GM19099 (cell line): ENCODE data around the gene HAUS7.

ENCODE experiments used
- POLR2A ChIP-seq: IDR thresholded peaks from 3 replicates; pipeline ENCODE4 v1.6.1; 2011; ENCODE audit warnings: low read depth; ENCODE audit not compliant: insufficient read length; ENCODE audit errors: extremely low read depth

HAUS7 gene

GRCh38 chrX:153443476-153444332, 26.7 kb downstream of the HAUS7 start:
- no peak for TF ChIP-seq POLR2A

GRCh38 chrX:153442463-153442862, 27.9 kb downstream of the HAUS7 start:
- no peak for TF ChIP-seq POLR2A

GRCh38 chrX:153441981-153442380, 28.4 kb downstream of the HAUS7 start:
- no peak for TF ChIP-seq POLR2A

- TF ChIP-seq POLR2A, result no peak
Observed at GRCh38 chrX:153441296-153441695, 29.1 kb downstream of the HAUS7 start.

- TF ChIP-seq POLR2A, result no peak
Observed at GRCh38 chrX:153440556-153441135, 29.7 kb downstream of the HAUS7 start.

GRCh38 chrX:153439977-153440376, 30.4 kb downstream of the HAUS7 start:
- no peak for TF ChIP-seq POLR2A

- no peak for TF ChIP-seq POLR2A
Observed at GRCh38 chrX:153438532-153438931, 31.8 kb downstream of the HAUS7 start.

- no peak for TF ChIP-seq POLR2A
Observed at GRCh38 chrX:153435845-153436244, 34.5 kb downstream of the HAUS7 start.

GRCh38 chrX:153434801-153435200, 35.6 kb downstream of the HAUS7 start:
- no peak for TF ChIP-seq POLR2A

- no peak for TF ChIP-seq POLR2A
Observed at GRCh38 chrX:153433781-153434285, 36.5 kb downstream of the HAUS7 start.

GRCh38 chrX:153433161-153433680, 37.2 kb downstream of the HAUS7 start:
- no peak for TF ChIP-seq POLR2A

GRCh38 chrX:153430796-153431195, 39.6 kb downstream of the HAUS7 start:
- TF ChIP-seq POLR2A, result no peak

- TF ChIP-seq POLR2A, result no peak
Observed at GRCh38 chrX:153426204-153426603, 44.2 kb downstream of the HAUS7 start.

GRCh38 chrX:153423652-153424051, 46.7 kb downstream of the HAUS7 start:
- no peak for TF ChIP-seq POLR2A

GRCh38 chrX:153421856-153422255, 48.5 kb downstream of the HAUS7 start:
- no peak for TF ChIP-seq POLR2A

GRCh38 chrX:153420851-153421599, 49.4 kb downstream of the HAUS7 start:
- no peak for TF ChIP-seq POLR2A

GRCh38 chrX:153417637-153418036, 52.7 kb downstream of the HAUS7 start:
- TF ChIP-seq POLR2A, result no peak
